Mucosa of descending colon (tissue), 3 donors: ENCODE results near the gene CYBB. TPM values are rescaled to one million over a fixed set of nuclear protein-coding genes. Genes with fewer than 3 reads are reported as not detected.
A peak's percentile ranks its signal among the peaks of the same experiment; 100 is the strongest.

Source experiments
- ATAC-seq: fragments of 200-7000 bp; cut with Tn5 transposase; one replicate; pipeline ENCODE4 v1.9.1; 2020; ENCODE audit warnings: mild to moderate bottlenecking, moderate library complexity
- DNase-seq, 3 donors: peaks; one replicate each; pipeline ENCODE4 v3.0.0-alpha.2; 2020
- H3K36me3 ChIP-seq: fragments of 200-600 bp; one replicate; pipeline ENCODE4 v1.8.0; 2021; ENCODE audit warnings: low read depth, mild to moderate bottlenecking
- H3K4me1 ChIP-seq: fragments of 200-600 bp; one replicate; pipeline ENCODE4 v1.8.0; 2021; ENCODE audit warnings: low read depth, mild to moderate bottlenecking
- H3K4me3 ChIP-seq: fragments of 200-600 bp; one replicate; pipeline ENCODE4 v1.8.0; 2021; ENCODE audit warnings: mild to moderate bottlenecking
- H3K9me3 ChIP-seq: fragments of 200-600 bp; one replicate; pipeline ENCODE4 v1.8.0; 2021; ENCODE audit warnings: mild to moderate bottlenecking
- CTCF ChIP-seq: fragments of 200-600 bp; IDR thresholded peaks from one replicate; pipeline ENCODE4 v1.8.0; 2022; ENCODE audit warnings: antibody characterized with exemption, mild to moderate bottlenecking
- intact Hi-C, 2 donors: fragments of 100-400 bp; cut with DNase I in 1 of 2; cut with micrococcal nuclease in 1 of 2; formaldehyde crosslinking; loops; one replicate each; pipeline versions ENCODE4 v1.11.0 to v1.11.1; 2022; cut with DNase I, micrococcal nuclease
- total RNA-seq, 3 donors: library from RNA; stranded (reverse); fragmentation: NEBNext Ultra II Directional in 2 of 3; extraction: Animal tissue kit (Norgen Biotek cat#: 25700) in 2 of 3; gene quantifications; one replicate each; pipeline versions ENCODE4 v1.2.1 to v1.2.4, GENCODE V29; 2021 to 2023
- donor health status: DM: no; HTN: no; CAD: no; lungs with moderate emphysema.
- donor health status: DM: no; HTN: no; CAD: no.
- donor health status: DM: no; HTN: yes; CAD: no.

The CYBB gene
- total RNA-seq, 3 donors from 2014 or later: 9.7 to 35.4 (median 30.0) TPM

GRCh38 chrX:37785569-37785968 is 5.7 kb downstream of the CYBB start:
- Histone ChIP-seq H3K9me3 (no peaks in the 10 kb centered on the region), H3K36me3 (no peaks in the 10 kb centered on the region), H3K4me3 (no peak overlapping the region), H3K4me1 (no peaks in the 10 kb centered on the region)
- no peak for DNase-seq
- peak; percentile 37 for ATAC-seq
- TF ChIP-seq CTCF: no peak
- intact Hi-C loops: no loop called here

GRCh38 chrX:37786624-37787422 is 7.0 kb downstream of the CYBB start:
- no peaks in the 10 kb centered on the region for H3K4me1 ChIP-seq
- intact Hi-C loops: no loop called here
- no peak overlapping the region for H3K4me3 ChIP-seq
- H3K9me3 ChIP-seq: no peaks in the 10 kb centered on the region
- ATAC-seq: peak; percentile 57
- DNase-seq: no peak
- TF ChIP-seq CTCF: no peak
- H3K36me3 ChIP-seq: no peaks in the 10 kb centered on the region

DNA sequence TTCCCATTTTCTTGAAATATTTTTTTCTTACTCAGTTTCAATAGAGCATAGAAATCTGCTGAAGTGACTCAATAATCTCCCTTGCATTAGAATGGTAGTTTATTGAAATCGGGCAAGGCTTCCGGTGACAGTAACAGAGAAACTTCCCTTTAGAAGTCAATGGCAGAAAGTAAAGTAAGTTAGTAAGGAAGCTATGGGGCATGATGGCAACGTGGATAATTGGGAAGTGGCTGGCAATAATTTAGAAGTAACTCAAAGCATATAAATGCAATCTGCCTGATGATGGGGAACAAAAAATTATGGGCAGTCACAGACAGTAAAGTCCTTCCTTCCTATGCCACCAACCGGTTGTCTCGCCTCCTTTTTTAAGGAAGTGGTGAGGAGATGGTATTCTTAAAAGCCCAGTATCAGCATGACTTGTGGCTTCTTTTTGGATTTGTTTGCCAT is 7.6 kb downstream of the CYBB start:
- Histone ChIP-seq H3K4me3 (no peak overlapping the region), H3K36me3 (no peaks in the 10 kb centered on the region), H3K4me1 (no peaks in the 10 kb centered on the region), H3K9me3 (no peaks in the 10 kb centered on the region)
- no peak for DNase-seq
- intact Hi-C loops: no loop called here
- TF ChIP-seq CTCF: no peak
- ATAC-seq: peak; percentile 38

DNA sequence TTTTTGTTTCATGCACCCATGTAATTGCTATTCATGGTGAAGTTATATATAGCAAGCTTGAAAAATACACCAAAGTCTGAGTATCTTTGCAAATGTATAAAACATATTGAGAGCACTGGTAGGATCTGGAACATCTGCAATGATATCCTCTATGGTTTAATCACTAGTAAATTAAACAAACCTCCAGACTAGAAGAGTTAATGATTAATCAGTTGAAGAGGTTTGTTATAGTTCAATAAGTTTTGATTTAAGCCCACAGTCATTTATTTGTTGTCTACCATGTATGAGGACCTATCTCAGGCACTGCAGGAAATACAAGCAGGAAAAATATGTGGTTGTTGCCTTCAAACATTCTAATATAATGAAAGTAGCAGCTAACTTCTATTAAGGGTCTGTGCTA is 16.5 kb downstream of the CYBB start:
- H3K4me1 ChIP-seq: no peaks in the 10 kb centered on the region
- DNase-seq: no peak
- H3K36me3 ChIP-seq: no peaks in the 10 kb centered on the region
- H3K4me3 ChIP-seq: no peak overlapping the region
- intact Hi-C loops: no loop called here
- H3K9me3 ChIP-seq: no peaks in the 10 kb centered on the region
- ATAC-seq: no peak
- TF ChIP-seq CTCF: no peak

GRCh38 chrX:37796805-37797204 is 16.9 kb downstream of the CYBB start:
- peak; percentile 71 for ATAC-seq
- intact Hi-C loops: no loop called here

More at GRCh38 chrX:37796805-37797204, 16.9 kb downstream of the CYBB start:
- Histone ChIP-seq H3K36me3 (no peaks in the 10 kb centered on the region), H3K4me1 (no peaks in the 10 kb centered on the region), H3K4me3 (no peak overlapping the region), H3K9me3 (no peaks in the 10 kb centered on the region)
- no peak for TF ChIP-seq CTCF
- DNase-seq: no peak
